Fibroblast of gingiva (primary cell): Measurements from ENCODE around the gene CXXC4.

Source experiments
- DNase-seq: peaks from one replicate; pipeline ENCODE4 v3.0.0-alpha.2; 2011; ENCODE audit warnings: low read depth

Gene CXXC4

GRCh38 chr4:104489731-104490095 is 5.0 kb downstream of the CXXC4 start:
- DNase-seq, result no peak

GRCh38 chr4:104488151-104488550 is 6.5 kb downstream of the CXXC4 start:
- DNase-seq, result no peak

- no peak for DNase-seq
Measured at GRCh38 chr4:104486716-104487504, 7.8 kb downstream of the CXXC4 start.

GRCh38 chr4:104475652-104476051 is 19.0 kb downstream of the CXXC4 start:
- no peak for DNase-seq

GRCh38 chr4:104472766-104473165 is 21.9 kb downstream of the CXXC4 start:
- no peak for DNase-seq

- DNase-seq, result no peak
Measured at GRCh38 chr4:104470770-104471169, 23.9 kb downstream of the CXXC4 start.

GRCh38 chr4:104469794-104470193 is 24.9 kb downstream of the CXXC4 start:
- no peak for DNase-seq

DNA sequence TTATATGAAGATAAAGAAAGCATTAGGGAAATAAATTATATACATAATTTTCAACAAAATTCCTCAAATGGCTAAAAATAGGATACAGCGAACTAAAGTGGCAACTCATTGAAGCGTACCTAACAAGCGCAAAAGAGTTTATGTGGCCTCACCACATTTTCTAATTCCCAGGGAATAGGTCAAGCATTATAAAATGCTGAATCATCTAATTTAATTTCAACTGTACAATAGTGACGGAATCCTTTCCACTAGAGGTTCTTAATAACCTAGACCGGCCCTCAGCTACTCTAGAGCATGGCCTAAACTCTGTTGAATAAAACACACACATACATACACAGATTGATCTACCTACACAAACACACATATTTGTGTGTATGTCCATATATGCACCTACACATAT is 29.1 kb downstream of the CXXC4 start:
- no peak for DNase-seq

- no peak for DNase-seq
Measured at GRCh38 chr4:104465201-104465600, 29.5 kb downstream of the CXXC4 start.

DNA sequence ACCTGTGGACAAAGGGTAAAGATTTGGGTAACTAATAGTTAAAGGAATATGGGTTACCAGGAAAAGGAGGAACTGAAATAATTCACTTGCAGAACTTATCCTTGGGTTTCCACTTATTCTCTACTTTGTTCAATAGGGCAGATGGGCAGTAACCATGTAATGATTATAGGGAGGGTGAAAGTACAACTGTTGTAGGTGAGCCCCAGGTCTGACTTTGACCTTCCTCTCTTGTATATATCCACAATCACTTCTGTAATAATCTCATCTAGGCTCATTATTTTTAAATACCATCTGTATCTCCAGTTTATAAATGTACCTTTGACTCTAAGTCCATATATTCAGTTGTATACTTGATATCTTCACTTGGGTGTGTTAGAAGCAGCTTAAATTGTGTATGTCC is 32.1 kb downstream of the CXXC4 start:
- DNase-seq, result no peak

GRCh38 chr4:104457308-104457981 is 37.2 kb downstream of the CXXC4 start:
- DNase-seq, result no peak

- no peak for DNase-seq
Measured at GRCh38 chr4:104451573-104451972, 43.1 kb downstream of the CXXC4 start.

GRCh38 chr4:104449537-104449936 is 45.2 kb downstream of the CXXC4 start:
- DNase-seq, result no peak

DNA sequence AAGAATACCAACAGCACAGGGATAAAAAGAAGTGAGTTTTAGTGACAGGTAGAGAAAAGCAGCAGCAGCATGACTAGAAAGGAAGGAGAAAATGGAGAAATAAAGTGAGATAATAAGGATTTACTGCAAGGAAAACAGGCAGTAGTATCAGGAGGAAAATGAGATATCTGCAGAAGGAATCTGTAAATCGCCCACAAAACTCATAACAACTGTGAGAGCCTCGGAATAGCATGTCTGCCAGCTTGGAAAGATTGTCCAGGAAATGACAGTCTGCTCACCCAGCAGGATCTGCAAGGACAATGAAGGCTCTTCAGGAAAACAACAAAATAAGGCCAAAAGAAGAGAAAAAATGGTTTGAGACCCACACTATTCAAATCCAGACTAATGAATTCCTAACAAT is 47.4 kb downstream of the CXXC4 start:
- DNase-seq, result no peak

DNA sequence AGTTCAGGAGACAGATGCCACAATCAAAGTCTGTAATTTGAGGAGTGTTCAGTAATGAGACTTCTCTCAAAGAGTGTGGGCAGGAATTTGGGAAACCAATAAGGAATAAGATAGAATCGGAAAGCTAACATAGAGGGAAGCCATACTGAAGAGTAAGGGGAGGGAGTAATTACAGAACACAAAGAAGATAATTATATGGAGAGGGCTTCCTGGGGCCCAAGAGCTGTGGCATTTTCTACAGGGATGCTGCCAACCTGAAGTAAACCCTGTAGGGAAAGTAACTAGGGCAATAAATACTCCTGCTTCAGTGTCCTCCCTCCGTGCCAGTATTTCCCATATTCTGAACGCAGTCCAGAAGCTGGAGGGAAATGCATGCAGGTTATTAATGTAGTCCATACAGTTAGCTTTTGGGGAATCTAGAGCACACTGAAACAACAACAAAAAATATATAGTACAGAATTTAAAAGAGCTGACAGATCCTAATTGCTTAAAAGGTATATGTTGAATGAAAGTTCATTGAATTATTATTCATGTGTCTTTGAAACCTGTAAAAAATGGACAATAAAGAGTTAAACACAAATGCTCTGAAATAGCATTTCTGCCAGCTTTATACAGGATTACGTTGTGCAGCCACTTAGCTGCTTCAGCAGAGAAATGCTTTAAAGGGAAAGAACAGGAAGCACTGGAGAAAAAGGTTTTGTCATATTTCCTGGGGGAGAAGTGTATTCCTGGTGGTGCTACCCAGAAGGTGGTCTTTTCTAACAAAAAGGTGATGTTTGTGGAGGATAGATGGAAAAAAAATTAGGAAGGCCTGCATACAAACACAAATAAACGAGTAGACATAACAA is 48.0 kb downstream of the CXXC4 start:
- no peak for DNase-seq

DNA sequence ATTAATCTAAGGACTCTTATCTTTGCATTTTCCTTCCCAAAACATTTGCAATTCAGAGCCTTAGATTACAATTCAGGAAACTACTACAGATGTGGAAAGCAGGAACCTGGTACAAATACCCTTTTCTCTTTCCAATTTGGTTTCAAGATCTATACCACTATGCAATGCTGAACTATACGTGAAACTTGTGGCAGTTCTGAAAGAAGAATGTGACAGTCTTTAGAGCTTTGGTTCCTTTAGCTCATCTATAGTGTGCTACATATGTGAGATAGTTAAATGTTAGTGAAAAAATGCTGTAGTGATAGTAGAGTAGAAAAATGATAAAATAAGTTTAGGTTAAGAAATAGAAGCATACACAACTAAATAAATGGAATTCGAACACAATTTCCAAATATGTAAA is 50.0 kb downstream of the CXXC4 start:
- DNase-seq, result no peak

DNA sequence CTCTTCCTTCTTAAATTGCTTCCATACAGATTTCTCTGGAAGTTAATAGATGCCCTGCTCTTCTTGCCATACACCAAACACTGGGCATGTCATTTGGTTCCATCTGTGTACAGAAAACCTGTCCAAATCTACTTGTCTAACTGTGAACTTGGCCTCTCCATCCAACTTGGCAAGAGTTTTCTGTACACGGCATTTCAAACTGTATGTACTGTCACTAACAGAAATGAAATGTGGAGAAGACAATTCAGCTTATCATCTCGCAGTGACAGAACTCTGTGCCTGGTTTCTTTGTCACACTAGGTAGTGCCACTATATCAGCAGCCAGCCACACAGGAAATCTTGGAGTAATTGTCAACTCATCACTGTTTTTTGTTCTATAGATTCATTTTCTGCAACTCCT is 58.2 kb downstream of the CXXC4 start:
- DNase-seq, result no peak

GRCh38 chr4:104429150-104429741 is 65.4 kb downstream of the CXXC4 start:
- no peak for DNase-seq

GRCh38 chr4:104425948-104426347 is 68.7 kb downstream of the CXXC4 start:
- no peak for DNase-seq

DNA sequence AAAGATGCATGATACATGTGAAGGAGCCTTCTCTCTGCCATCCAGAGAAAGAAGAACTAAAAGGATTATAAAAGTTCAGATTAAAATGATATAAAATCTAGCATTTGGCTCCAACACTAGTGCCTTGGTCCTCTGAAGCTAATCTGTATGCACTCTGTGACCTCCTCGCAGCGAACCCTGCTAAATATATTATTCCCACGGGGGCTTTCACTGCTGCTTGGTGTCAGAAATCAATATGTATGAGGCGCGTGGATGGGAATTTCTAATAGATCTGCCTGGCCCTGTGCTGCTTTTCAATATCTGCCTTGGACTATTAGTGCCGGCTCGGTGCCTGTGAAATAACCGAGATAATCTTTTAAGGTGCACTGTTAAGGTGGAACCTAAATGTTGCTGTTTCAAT is 69.7 kb downstream of the CXXC4 start:
- no peak for DNase-seq

- no peak for DNase-seq
Measured at GRCh38 chr4:104424475-104424941, 70.2 kb downstream of the CXXC4 start.

DNA sequence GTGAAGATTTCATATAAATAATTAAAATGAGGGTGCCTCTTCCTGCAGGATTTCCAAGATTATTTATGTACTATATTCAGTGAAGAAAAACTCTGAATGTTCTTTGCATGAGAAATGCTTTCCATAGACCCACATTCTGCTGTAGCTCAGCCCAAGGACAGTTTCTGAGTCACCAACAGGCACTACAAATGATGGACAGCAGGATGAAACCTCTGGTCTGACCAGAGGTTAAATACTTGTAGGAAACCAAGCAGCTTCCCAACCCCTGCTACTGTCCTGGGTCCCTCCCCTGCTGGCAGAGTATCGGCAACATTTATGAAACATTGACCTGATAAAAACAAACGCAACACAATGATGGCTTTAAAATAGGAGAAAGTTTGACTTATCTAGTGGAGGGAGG is 73.1 kb downstream of the CXXC4 start:
- DNase-seq, result no peak
